ENCODE data around the gene TUBA4B. TPM values are rescaled to one million over a fixed set of nuclear protein-coding genes. Genes with fewer than 3 reads are reported as not detected.

Gene TUBA4B
- total RNA-seq, 2 donors from 2014 or later = not detected

GRCh38 chr2:219291394-219291793, 38.4 kb downstream of the TUBA4B start:
- H3K27ac ChIP-seq = no peak overlapping the region
- no peak for DNase-seq
- no peaks in the 10 kb centered on the region for H3K36me3 ChIP-seq (replicated peaks in 1 of 2; ENCODE audit: insufficient read depth in 1 of 2, low read depth in 2 of 2)
- H3K4me3 ChIP-seq = no peak overlapping the region
- ATAC-seq = no peak
- no peaks in the 10 kb centered on the region for H3K27me3 ChIP-seq
- peaks cover 11% of the 10 kb centered on the region for H3K4me1 ChIP-seq
- WGBS, 2 donors = 78 to 82% methylated on average over 7 of the region's 7 CpGs
- no peak for TF ChIP-seq POLR2A (IDR thresholded peaks at IDR 0.05)
- TF ChIP-seq CTCF (IDR thresholded peaks at IDR 0.05) = no peak
- H3K9me3 ChIP-seq = no peaks in the 10 kb centered on the region
- intact Hi-C loops (cut with DNase I) = no loop called here

GRCh38 chr2:219291910-219292490, 39.0 kb downstream of the TUBA4B start:
- H3K27ac ChIP-seq = no peak overlapping the region
- H3K9me3 ChIP-seq = no peaks in the 10 kb centered on the region
- TF ChIP-seq CTCF (IDR thresholded peaks at IDR 0.05) (no peak), POLR2A (IDR thresholded peaks at IDR 0.05) (no peak)
- no peaks in the 10 kb centered on the region for H3K36me3 ChIP-seq (replicated peaks in 1 of 2; ENCODE audit: insufficient read depth in 1 of 2, low read depth in 2 of 2)
- peak in 1 of 4 donors; percentile 2 for DNase-seq
- peaks cover 11% of the 10 kb centered on the region for H3K4me1 ChIP-seq
- no peak overlapping the region for H3K4me3 ChIP-seq
- no peaks in the 10 kb centered on the region for H3K27me3 ChIP-seq
- ATAC-seq = no peak
- 52 to 60% methylated on average over 4 of the region's 4 CpGs for WGBS, 2 donors
- intact Hi-C loops (cut with DNase I) = no loop called here

- 84 to 87% methylated on average over 9 of the region's 9 CpGs for WGBS, 2 donors
- intact Hi-C loops (cut with DNase I) = no loop called here
- no peak overlapping the region for H3K27ac ChIP-seq
- no peak for DNase-seq
- no peaks in the 10 kb centered on the region for H3K36me3 ChIP-seq (replicated peaks in 1 of 2; ENCODE audit: insufficient read depth in 1 of 2, low read depth in 2 of 2)
- H3K9me3 ChIP-seq = no peaks in the 10 kb centered on the region
- H3K4me1 ChIP-seq = peaks cover 11% of the 10 kb centered on the region
- H3K4me3 ChIP-seq = no peak overlapping the region
- TF ChIP-seq CTCF (IDR thresholded peaks at IDR 0.05) (no peak), POLR2A (IDR thresholded peaks at IDR 0.05) (no peak)
- no peaks in the 10 kb centered on the region for H3K27me3 ChIP-seq
- ATAC-seq = no peak
These were observed 39.6 kb downstream of the TUBA4B start for GRCh38 chr2:219292616-219293015.

GRCh38 chr2:219293736-219294231, 40.7 kb downstream of the TUBA4B start:
- TF ChIP-seq POLR2A (IDR thresholded peaks at IDR 0.05) (no peak), CTCF (IDR thresholded peaks at IDR 0.05) (no peak)
- intact Hi-C loops (cut with DNase I) = no loop called here

More at GRCh38 chr2:219293736-219294231, 40.7 kb downstream of the TUBA4B start:
- peaks cover 15% of the 10 kb centered on the region for H3K4me1 ChIP-seq
- 87% methylated on average over 4 to 5 of the region's 5 CpGs for WGBS, 2 donors
- H3K9me3 ChIP-seq = no peaks in the 10 kb centered on the region
- ATAC-seq = no peak
- no peaks in the 10 kb centered on the region for H3K27me3 ChIP-seq
- DNase-seq = peak in 1 of 4 donors; percentile 10
- no peak overlapping the region for H3K4me3 ChIP-seq
- peak overlapping the region in 1 of 4 donors; percentile 76 for H3K27ac ChIP-seq
- H3K36me3 ChIP-seq (replicated peaks in 1 of 2; ENCODE audit: insufficient read depth in 1 of 2, low read depth in 2 of 2) = no peaks in the 10 kb centered on the region

Data from body of pancreas (tissue), 4 donors.